HCT116 (cell line): Measurements from ENCODE around the gene CHI3L2. TPM values are rescaled to one million over a fixed set of nuclear protein-coding genes. Genes with fewer than 3 reads are reported as not detected.

ENCODE experiments used
- ATAC-seq: fragments of 200-7000 bp; cut with Tn5 transposase; 2 replicates; pipeline ENCODE4 v1.9.1; 2020; ENCODE audit warnings: mild to moderate bottlenecking, moderate library complexity
- BruUV-seq: library from RNA; stranded (reverse); fragments of 400-500 nt; replicated peaks from 2 replicates; lab custom pipeline; 2021; lab: Mats Ljungman, UMichigan
- CTCF ChIA-PET: fragments of 300-600 bp; sonication (Branson Sonifier 250); formaldehyde crosslinking; loops from one replicate; lab custom pipeline; 2021; ENCODE audit warnings: antibody characterized with exemption; lab: Charles Lee
- POLR2A ChIA-PET: fragments of 300-600, 350-600 bp; sonication (Branson Sonifier 250); formaldehyde crosslinking; loops from one replicate; lab custom pipeline; 2021; ENCODE audit warnings: antibody characterized with exemption; lab: Charles Lee
- RAD21 ChIA-PET, 2 experiments: fragments of 300-600 bp; sonication (Branson Sonifier 250); formaldehyde crosslinking; loops; one replicate each; lab custom pipeline; 2023; ENCODE audit warnings: low total read pairs in 2 of 2; ENCODE audit not compliant: uncharacterized antibody in 2 of 2, unreplicated experiment in 2 of 2, low non-redundant PET in 1 of 2; lab: Charles Lee
- DNase-seq: peaks from one replicate; pipeline ENCODE4 v3.0.0-alpha.2; 2010; ENCODE audit warnings: low read depth, low spot score
- H2AFZ ChIP-seq: fragments of 200-600 bp; shearing (Covaris generic), sonication (generic); 2 replicates; pipeline ENCODE4 v1.6.1; 2017; ENCODE audit warnings: low read depth, mixed run types, mixed read lengths, antibody characterized with exemption, low read length; ENCODE audit not compliant: poor library complexity, severe bottlenecking
- H3K27ac ChIP-seq: 2 replicates; pipeline ENCODE4 v1.5.1; 2012; ENCODE audit warnings: low read depth, low read length
- H3K27me3 ChIP-seq: fragments of 200-600 bp; sonication (generic); 2 replicates; pipeline ENCODE4 v1.6.1; 2016; ENCODE audit warnings: mixed run types, low read length, mixed read lengths; ENCODE audit not compliant: insufficient read depth
- H3K36me3 ChIP-seq, 2 experiments: fragments of 200-500 bp in 1 of 2; fragments of 200-600 bp in 1 of 2; sonication (Bioruptor generic) in 1 of 2; sonication (generic) in 1 of 2; 2 replicates each; pipeline versions ENCODE4 v1.5.1 to v1.6.1; 2014 to 2016; ENCODE audit warnings: low read length in 2 of 2, inconsistent platforms in 1 of 2, mixed read lengths in 1 of 2, mixed run types in 1 of 2; ENCODE audit not compliant: insufficient read depth in 2 of 2, control insufficient read depth in 1 of 2
- H3K4me1 ChIP-seq, 2 experiments: fragments of 200-600 bp in 1 of 2; sonication (generic) in 1 of 2; 2 replicates each; pipeline versions ENCODE4 v1.5.1 to v1.6.1; 2012 to 2017; ENCODE audit warnings: low read length in 2 of 2, inconsistent platforms in 1 of 2, mild to moderate bottlenecking in 1 of 2, mixed read lengths in 1 of 2, mixed run types in 1 of 2, moderate library complexity in 1 of 2; ENCODE audit not compliant: insufficient read depth in 2 of 2, control insufficient read depth in 1 of 2
- H3K4me2 ChIP-seq: fragments of 200-600 bp; sonication (generic); 2 replicates; pipeline ENCODE4 v1.6.1; 2017; ENCODE audit warnings: mixed run types, low read length, mixed read lengths
- H3K4me3 ChIP-seq, 2 experiments: fragments of 200-600 bp in 1 of 2; sonication (generic) in 1 of 2; replicated peaks in 1 of 2; 2 replicates each; pipeline ENCODE4 v1.5.1; 2011 to 2016; ENCODE audit warnings: low read length in 2 of 2, control low read depth in 1 of 2, low read depth in 1 of 2, mild to moderate bottlenecking in 1 of 2, mixed read lengths in 1 of 2, mixed run types in 1 of 2
- H3K79me2 ChIP-seq: fragments of 200-600 bp; sonication (generic); 2 replicates; pipeline ENCODE4 v1.6.1; 2017; ENCODE audit warnings: mild to moderate bottlenecking, mixed run types, low read length, moderate library complexity, mixed read lengths; ENCODE audit not compliant: insufficient read depth
- H3K9ac ChIP-seq: fragments of 200-600 bp; sonication (generic); 2 replicates; pipeline ENCODE4 v1.6.1; 2016; ENCODE audit warnings: low read length, mixed read lengths
- H3K9me2 ChIP-seq: fragments of 200-600 bp; sonication (generic), shearing (Covaris generic); 2 replicates; pipeline ENCODE4 v1.6.1; 2017; ENCODE audit warnings: mixed run types, mild to moderate bottlenecking, moderate library complexity; ENCODE audit not compliant: insufficient read depth
- H3K9me3 ChIP-seq, 2 experiments: fragments of 200-500 bp in 1 of 2; fragments of 200-600 bp in 1 of 2; sonication (Bioruptor generic) in 1 of 2; sonication (generic) in 1 of 2; 2 replicates each; pipeline ENCODE4 v1.6.1; 2014 to 2017; ENCODE audit warnings: low read length in 2 of 2, mixed read lengths in 2 of 2, inconsistent platforms in 1 of 2, low read depth in 1 of 2, mild to moderate bottlenecking in 1 of 2, mixed run types in 1 of 2, moderate library complexity in 1 of 2; ENCODE audit not compliant: control insufficient read depth in 1 of 2, insufficient read depth in 1 of 2
- H4K20me1 ChIP-seq: fragments of 200-600 bp; sonication (generic), shearing (Covaris generic); 2 replicates; pipeline ENCODE4 v1.6.1; 2017; ENCODE audit warnings: mixed run types, mild to moderate bottlenecking, moderate library complexity; ENCODE audit not compliant: insufficient read depth
- ELF1 ChIP-seq: IDR thresholded peaks from 2 replicates; pipeline ENCODE4 v1.6.1; 2012; ENCODE audit warnings: low read depth, borderline replicate concordance
- EZH2 ChIP-seq: fragments of 200-600 bp; sonication (generic); IDR thresholded peaks from 2 replicates; pipeline ENCODE4 v1.6.1; 2017; ENCODE audit warnings: antibody characterized with exemption, mixed run types
- FOSL1 ChIP-seq: IDR thresholded peaks from 2 replicates; pipeline ENCODE4 v1.6.1; 2012; ENCODE audit warnings: low read depth
- JUND ChIP-seq: IDR thresholded peaks from 2 replicates; pipeline ENCODE4 v1.6.1; 2012
- POLR2AphosphoS5 ChIP-seq: IDR thresholded peaks from 2 replicates; pipeline ENCODE4 v1.6.1; 2011; ENCODE audit warnings: mild to moderate bottlenecking, low read depth, low read length, moderate library complexity
- RAD21 ChIP-seq: IDR thresholded peaks from 2 replicates; pipeline ENCODE4 v1.6.1; 2012; ENCODE audit warnings: low read depth, mild to moderate bottlenecking
- SIN3A ChIP-seq: IDR thresholded peaks from 2 replicates; pipeline ENCODE4 v1.6.1; 2012; ENCODE audit warnings: low read depth
- SRF ChIP-seq: IDR thresholded peaks from 2 replicates; pipeline ENCODE4 v1.6.1; 2012; ENCODE audit warnings: low read depth
- ZNF274 ChIP-seq: fragments of 200-500 bp; sonication (Bioruptor generic); IDR thresholded peaks from 2 replicates; pipeline ENCODE4 v1.6.1; 2014; ENCODE audit warnings: mild to moderate bottlenecking, low read depth, low read length, inconsistent platforms
- intact Hi-C: fragments of 100-400 bp; cut with micrococcal nuclease; formaldehyde crosslinking; loops from 2 replicates; pipeline ENCODE4 v1.10.0; 2022
- total RNA-seq: library from RNA; stranded (reverse); gene quantifications from one replicate; pipeline ENCODE4 v1.2.1, GENCODE V29; 2021; ENCODE audit not compliant: unreplicated experiment
- TF ChIP-seq, protein P1 (sequence below), 3 experiments: fragments of 200-600 bp in 1 of 3; sonication (generic) in 1 of 3; IDR thresholded peaks in 2 of 3; conservative IDR thresholded peaks in 1 of 3; 2 replicates each; pipeline ENCODE4 v1.5.1; 2012 to 2017; ENCODE audit warnings: low read depth in 2 of 3, low read length in 2 of 3, antibody characterized with exemption in 1 of 3, borderline replicate concordance in 1 of 3, control low read depth in 1 of 3, mild to moderate bottlenecking in 1 of 3, mixed read lengths in 1 of 3, mixed run types in 1 of 3, moderate library complexity in 1 of 3; ENCODE audit not compliant: insufficient read depth in 1 of 3
- TF ChIP-seq, protein P2 (sequence below): IDR thresholded peaks from 2 replicates; pipeline ENCODE4 v1.6.1; 2012; ENCODE audit warnings: low read depth

CHI3L2 gene
- total RNA-seq, 1 experiment from 2014 or later, result not detected

DNA sequence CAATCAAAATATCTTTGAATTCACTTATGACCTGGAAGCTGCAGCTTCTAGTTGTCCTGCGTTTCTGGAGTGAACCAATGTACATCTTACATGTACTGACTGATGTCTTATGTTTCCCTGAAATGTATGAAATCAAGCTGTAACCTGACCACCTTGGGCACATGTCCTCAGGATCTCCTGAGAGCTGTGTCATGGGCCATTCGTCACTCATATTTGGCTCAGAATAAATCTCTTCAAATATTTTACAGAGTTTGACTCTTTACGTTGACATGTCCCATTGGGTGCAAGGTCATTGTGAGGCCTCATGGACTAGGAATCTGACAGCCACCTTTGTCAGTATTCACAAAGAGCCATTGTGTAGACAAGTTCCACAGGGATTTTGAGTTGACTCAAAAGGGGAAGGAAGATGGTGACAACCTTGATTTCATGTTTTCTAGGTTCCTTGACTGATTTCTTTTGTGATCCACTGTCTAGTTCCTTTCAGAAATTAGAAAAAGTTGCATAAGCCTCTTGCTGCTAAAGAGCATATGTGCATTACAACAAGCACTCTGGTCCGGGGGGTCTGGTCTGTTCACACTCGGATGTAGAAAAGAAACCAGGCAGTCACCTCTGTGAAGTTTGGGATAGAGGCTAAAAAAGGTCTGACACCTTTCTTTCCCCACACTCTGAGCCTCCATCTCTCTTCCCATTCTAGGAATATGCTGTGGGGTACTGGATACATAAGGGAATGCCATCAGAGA lies 10.7 kb downstream of the CHI3L2 start:
- Histone ChIP-seq H3K4me2 (no peak overlapping the region), H2AFZ (no peak overlapping the region), H3K4me3 (no peak overlapping the region), H3K27me3 (no peaks in the 10 kb centered on the region), H3K4me1 (peaks cover 0 to 12% of the 10 kb centered on the region in 2 experiments; a peak in 1 of 4 replicates), H3K27ac (no peak overlapping the region), H4K20me1 (no peaks in the 10 kb centered on the region), H3K79me2 (no peaks in the 10 kb centered on the region), H3K36me3 (no peaks in the 10 kb centered on the region), H3K9me3 (no peaks in the 10 kb centered on the region), H3K9me2 (no peaks in the 10 kb centered on the region), H3K9ac (no peak overlapping the region)
- DNase-seq (no peak), ATAC-seq (no peak)
- ChIA-PET CTCF (no interaction called here), RAD21 (no interaction called here), POLR2A (no interaction called here)
- no TSS peak for BruUV-seq
- TF ChIP-seq JUND, result no peak
- no peak for TF ChIP-seq ELF1
- no peak for TF ChIP-seq ZNF274
- TF ChIP-seq, protein P1, sequence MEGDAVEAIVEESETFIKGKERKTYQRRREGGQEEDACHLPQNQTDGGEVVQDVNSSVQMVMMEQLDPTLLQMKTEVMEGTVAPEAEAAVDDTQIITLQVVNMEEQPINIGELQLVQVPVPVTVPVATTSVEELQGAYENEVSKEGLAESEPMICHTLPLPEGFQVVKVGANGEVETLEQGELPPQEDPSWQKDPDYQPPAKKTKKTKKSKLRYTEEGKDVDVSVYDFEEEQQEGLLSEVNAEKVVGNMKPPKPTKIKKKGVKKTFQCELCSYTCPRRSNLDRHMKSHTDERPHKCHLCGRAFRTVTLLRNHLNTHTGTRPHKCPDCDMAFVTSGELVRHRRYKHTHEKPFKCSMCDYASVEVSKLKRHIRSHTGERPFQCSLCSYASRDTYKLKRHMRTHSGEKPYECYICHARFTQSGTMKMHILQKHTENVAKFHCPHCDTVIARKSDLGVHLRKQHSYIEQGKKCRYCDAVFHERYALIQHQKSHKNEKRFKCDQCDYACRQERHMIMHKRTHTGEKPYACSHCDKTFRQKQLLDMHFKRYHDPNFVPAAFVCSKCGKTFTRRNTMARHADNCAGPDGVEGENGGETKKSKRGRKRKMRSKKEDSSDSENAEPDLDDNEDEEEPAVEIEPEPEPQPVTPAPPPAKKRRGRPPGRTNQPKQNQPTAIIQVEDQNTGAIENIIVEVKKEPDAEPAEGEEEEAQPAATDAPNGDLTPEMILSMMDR (IDR thresholded peaks at IDR 0.05 in 2 of 3, conservative IDR thresholded peaks at IDR 0.05 in 1 of 3; ENCODE audit: borderline replicate concordance in 1 of 3, insufficient read depth in 1 of 3, low read depth in 2 of 3, low read length in 2 of 3), result no peak
- TF ChIP-seq POLR2AphosphoS5, result no peak
- TF ChIP-seq FOSL1, result no peak
- no peak for TF ChIP-seq EZH2
- TF ChIP-seq RAD21, result no peak
- TF ChIP-seq, protein P2, sequence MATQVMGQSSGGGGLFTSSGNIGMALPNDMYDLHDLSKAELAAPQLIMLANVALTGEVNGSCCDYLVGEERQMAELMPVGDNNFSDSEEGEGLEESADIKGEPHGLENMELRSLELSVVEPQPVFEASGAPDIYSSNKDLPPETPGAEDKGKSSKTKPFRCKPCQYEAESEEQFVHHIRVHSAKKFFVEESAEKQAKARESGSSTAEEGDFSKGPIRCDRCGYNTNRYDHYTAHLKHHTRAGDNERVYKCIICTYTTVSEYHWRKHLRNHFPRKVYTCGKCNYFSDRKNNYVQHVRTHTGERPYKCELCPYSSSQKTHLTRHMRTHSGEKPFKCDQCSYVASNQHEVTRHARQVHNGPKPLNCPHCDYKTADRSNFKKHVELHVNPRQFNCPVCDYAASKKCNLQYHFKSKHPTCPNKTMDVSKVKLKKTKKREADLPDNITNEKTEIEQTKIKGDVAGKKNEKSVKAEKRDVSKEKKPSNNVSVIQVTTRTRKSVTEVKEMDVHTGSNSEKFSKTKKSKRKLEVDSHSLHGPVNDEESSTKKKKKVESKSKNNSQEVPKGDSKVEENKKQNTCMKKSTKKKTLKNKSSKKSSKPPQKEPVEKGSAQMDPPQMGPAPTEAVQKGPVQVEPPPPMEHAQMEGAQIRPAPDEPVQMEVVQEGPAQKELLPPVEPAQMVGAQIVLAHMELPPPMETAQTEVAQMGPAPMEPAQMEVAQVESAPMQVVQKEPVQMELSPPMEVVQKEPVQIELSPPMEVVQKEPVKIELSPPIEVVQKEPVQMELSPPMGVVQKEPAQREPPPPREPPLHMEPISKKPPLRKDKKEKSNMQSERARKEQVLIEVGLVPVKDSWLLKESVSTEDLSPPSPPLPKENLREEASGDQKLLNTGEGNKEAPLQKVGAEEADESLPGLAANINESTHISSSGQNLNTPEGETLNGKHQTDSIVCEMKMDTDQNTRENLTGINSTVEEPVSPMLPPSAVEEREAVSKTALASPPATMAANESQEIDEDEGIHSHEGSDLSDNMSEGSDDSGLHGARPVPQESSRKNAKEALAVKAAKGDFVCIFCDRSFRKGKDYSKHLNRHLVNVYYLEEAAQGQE, result no peak
- no peak for TF ChIP-seq SRF
- no peak for TF ChIP-seq SIN3A
- intact Hi-C loops, result no loop called here
